GM19328 (cell line): ENCODE measurements around the gene FBRSL1.

Source experiments
- ATAC-seq: cut with Tn5 transposase; IDR thresholded peaks from one replicate; pipeline ENCODE4 v1.9.1; 2021; ENCODE audit warnings: mild to moderate bottlenecking, moderate library complexity; ENCODE audit not compliant: unreplicated experiment

Gene FBRSL1

DNA sequence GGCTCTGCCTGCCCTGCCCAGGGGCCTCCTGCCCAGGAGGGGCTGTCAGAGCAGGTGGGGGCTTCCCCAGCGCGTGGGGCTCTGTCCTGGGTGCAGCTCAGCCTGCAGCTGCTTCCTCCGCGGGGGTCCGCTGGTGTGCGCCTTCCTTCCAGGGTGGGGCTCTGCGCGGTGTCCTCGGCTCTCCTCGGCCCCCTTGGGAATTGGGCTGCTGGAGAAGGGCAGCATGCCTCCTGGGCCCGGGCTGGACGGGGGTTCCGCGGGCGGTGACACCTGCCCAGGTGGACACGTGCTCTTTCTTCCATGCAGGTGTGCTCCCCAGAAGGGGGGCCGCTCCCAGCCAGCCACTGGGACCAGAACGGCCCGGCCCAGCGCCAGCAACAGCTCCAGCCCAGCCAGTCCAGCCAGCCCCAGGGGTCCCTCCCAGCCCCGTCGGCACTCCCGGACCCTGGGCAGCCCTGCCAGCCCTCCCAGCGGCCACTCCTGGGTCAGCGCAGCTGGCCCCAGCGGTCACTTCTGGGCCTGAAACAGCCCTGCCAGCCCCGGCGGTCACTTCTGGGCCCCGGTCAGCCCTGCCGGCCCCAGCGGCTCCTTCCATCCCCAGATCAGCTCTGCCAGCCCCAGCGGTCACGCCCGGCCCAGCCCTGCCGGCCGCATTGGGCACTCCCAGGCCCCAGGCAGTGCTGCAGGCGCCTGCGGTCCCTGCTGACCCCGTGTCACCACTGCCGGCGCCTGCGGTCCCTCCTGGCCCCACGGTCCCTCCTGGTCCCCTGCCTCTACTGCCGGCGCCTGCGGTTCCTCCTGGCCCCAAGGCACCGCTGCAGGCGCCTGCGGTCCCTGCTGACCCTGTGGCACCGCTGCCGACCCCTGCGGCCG, 19.1 kb downstream of the FBRSL1 start:
- ATAC-seq: no peak

DNA sequence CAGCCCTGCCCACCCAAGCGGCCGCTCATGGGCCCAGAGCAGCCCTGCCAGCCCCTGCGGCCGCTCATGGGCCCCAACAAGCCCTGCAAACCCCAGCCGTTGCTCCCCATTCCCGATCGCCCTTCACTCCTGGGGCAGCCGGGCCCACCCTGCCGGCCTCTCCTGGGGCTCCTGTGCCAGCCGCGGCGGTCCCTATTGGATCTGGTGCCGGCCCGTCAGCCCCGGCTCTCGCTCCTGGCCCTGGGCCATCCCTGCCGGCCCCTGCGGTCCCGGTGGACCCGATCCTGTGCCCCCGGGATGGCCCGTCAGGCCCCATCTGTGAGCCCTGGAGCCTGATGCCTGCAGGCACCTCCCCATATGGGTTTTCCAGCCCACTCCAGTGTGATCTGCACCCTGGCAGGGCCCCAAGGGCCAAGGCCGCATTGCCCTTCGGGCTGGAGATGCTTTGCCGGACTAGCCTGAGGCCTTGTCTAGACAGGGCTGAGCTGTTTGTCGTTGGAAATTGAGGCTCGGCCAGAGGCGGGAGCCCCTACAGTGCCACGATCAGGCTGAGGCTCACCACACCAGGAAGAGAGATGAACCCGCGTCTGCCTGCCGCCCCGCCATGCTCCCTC, 20.3 kb downstream of the FBRSL1 start:
- ATAC-seq: no peak

DNA sequence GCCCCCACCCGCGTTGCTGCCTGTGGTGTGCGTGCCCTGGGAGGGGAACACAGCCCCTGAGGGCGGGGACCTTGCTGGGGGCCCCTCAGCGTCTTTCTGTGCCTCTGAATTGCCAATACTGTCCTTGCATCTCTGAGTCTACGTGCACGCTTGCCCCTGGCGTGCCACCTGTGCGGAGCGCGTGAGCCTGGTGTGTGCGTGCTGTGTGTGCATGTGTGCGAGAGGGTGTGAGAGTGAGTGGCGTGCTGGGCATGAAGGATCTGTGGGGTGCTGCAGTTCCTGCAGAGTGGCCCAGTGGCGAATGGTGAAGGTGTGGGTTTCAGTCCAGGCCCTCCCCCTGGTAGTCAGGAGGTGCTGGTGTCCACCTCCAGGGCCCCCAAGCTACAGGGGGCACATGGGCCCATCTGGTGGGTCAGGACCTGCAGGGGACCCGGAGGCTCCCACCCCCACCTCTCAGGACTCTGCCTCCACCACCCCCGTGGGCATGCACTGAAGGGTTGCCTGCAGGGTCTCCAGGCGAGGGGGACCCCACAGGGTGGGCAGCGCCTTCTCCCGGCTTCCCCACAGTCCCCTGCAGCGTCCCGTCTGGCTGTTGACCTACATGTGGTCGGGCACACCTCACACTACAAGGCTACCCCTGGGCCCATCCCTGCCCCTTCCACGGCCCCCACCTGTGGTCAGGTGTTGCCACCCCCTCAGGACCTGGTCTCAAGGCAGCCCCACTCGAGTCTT, 21.0 kb downstream of the FBRSL1 start:
- no peak for ATAC-seq

DNA sequence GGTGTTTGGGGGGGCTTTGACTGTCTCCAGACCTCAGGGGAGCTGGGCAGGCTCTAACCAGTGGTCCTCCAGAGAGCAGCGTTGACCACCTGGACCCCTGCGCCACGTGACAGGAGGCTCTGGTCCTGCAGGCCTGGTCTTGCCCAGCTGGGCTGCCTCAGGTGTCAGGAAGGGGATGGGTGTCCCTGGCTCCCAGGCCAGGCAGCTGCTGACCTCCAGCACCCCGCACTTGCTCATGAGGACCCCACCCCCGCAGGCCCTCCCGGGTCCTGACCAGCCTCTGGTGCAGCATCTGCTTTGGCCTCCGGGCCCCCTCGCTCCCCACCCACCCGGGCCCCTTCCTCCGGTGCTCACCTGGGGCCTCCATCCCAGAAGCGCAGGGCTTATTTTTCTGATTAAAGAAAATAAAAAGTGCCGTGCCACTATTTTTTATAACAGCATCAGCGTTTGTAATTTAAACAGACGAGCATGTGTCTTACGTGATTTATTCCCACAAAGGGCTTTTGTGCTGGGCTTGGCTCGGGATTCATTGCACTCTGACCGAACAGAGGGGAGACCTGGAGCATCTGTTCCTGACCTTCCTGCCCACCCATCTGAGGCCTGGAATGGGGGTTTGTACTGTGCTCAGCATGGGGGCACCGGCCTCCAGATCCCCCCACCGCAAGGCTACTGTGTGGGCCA, 21.7 kb downstream of the FBRSL1 start:
- ATAC-seq: no peak

DNA sequence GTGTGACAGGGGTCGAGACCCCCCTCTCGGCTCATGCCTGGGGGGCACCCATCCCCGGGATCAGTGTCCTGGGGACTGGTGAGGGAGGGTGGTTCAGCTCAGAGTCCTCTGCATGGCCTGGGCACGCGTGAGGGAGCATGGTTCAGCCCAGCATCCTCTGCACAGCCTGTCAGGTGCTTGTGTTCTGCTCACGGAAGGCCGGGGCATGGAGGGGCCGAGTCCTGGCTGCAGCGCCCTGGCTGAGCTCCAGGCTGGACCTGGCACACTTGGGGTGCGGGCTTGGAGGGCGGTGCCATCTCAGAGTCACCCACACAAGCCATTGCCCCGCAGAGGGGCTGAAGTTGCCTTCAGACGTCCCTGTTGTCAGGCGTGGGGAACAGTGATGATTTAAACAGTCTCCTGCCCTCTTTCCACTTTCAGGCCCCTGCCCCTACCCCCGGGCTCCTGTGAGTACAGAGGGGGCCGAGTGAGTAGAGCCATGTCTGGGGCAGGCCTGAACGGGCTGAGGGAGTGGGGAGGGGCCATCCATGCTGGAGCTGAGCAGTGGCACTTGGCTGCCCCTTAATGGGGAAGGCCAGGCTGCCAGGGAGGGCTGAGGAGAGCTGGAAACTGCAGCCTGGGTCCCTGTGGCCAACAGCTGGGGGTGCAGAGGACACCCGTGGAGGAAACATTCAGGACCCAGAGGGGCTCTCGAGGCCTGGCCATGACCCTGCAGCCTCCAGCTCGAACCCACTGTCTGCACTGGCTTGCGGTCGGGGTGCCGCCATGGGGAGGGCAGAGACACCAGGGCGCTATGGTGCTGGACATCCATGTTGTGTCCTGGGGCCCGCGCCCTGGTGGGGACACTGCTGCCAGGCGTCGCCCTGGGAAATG, 22.5 kb downstream of the FBRSL1 start:
- ATAC-seq: no peak

DNA sequence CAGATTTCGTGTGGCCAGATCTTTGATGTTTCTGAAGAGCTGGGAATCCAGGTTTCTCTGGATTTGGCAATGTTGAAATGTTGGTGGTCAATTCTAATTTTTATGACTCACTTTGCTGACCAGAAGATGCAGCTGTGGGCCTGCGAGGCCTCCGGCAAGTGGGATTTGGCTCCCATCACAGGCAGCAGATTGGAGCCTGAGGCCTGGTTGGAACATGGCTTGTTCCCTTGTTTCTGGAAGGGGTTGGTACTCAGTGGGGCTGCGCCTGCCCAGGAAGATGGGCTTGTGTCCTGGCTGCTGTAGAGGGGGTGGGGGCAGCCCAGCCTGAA, 23.1 kb downstream of the FBRSL1 start:
- ATAC-seq: no peak

DNA sequence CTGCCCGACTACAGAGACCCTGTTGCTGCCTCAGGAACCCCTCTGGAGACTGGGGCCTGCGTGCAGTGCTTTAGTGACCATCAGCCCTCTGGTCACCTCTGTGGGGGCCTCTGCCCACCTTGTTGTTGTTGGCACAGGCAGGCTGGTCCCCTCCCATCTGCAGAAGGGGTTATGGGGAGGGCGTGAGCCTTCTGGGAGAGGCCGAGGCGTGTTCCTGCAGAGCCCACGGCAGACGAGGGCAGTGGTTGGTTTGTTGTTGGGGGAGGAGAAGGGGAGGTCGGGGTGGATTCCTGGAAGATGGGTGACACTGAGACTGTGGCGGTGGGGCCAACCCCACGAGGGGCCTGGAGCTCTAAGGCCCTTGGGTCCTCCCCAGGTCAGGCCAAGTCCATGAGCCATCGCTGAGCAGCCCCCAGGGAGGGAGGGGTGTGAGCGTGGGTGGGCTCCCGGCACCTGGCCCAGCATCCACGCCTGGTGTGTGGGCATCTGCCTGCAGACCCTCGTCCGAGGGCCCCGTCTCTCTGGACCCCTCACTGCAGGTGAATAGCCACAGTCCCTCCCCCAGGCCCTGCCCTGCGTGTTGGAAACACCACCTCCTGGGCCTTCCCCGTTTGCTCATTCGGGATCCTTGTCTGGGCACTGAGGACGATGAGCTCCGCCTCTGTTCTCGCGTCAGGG, 23.6 kb downstream of the FBRSL1 start:
- no peak for ATAC-seq

DNA sequence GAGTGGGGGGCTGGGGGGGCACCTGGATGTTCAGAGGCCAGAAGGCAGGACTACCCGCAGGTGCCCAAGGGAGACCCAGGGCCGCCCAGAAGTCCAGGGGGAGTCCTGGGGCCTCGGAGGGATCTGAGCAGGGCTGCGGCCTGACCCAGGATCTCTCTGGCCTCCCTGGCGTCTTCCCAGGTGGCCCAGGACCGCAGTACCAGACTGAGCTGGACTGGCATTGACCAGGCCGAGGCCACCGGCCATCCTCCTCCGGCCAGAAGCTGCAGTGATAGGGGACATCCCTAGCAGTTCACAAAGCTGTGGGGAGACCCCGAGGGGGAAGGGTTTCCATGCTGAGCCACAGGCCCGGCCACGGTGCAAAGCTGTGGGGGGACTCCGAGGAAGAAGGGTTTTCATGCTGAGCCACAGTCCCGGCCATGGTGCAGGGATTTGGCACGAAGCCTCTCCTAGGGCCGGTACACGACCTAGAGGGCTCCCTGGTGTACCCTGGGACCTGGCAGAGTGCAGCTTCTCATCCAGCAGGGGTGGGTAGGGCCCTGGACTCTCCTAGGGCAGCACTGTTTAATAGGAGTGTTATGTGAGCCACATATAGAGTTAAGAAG, 24.4 kb downstream of the FBRSL1 start:
- no peak for ATAC-seq

DNA sequence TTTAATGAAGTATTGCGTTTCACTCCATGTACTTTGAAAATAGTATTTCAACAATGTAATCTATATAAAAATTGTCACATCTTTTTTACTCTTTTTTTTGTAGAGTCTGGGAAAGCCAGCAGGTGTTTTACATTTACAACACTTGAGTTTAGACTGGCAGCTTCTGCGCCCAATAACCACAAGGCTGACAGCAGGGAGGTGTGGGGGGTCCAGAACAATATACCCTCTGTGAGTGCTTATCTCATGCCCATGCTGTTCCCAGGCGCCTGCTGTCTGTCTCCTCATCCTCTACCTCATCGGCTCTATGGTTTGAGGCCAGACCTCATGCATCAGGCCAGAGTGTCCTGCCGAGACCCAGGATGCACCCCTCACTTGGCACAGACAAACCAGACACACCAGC, 24.9 kb downstream of the FBRSL1 start:
- ATAC-seq: no peak

DNA sequence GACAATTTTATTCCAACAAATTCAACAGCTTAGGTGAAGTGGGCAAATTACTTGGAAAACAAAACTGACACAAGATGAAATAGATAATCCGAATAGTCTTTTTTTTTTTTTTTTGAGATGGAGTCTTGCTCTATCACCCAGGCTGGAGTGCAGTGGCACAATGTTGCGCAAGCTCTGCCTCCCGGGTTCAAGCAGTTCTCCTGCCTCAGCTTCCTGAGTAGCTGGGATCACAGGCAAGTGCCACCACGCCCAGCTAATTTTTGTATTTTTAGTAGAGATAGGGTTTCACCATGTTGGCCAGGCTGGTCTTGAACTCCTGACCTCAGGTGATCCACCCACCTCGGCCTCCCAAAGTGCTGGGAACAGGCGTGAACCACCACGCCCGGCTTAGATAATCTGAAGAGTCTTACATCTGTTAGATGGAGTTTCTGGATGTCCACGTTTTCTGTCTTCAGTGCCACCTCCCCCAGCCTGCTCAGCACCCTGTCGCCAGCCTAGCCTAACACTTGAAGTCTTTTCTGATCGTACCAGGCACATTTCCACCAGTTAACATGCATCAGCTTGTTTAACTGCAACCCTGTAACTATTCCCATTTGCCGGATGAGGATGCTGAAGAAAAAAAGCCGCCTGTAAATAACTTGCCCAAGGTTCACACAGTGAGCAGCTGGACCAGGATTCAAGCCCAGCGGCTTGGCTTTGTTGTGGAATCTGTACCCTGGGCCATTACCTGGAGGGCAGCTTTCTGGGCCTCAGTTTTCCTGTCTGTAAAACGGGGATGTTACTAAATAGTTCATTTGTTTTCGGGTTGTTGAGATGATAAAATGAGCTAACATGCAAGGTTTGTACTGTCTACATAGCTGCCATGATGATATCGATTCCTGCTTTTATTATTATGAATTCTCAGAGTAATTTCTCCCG, 26.4 kb downstream of the FBRSL1 start:
- no peak for ATAC-seq

DNA sequence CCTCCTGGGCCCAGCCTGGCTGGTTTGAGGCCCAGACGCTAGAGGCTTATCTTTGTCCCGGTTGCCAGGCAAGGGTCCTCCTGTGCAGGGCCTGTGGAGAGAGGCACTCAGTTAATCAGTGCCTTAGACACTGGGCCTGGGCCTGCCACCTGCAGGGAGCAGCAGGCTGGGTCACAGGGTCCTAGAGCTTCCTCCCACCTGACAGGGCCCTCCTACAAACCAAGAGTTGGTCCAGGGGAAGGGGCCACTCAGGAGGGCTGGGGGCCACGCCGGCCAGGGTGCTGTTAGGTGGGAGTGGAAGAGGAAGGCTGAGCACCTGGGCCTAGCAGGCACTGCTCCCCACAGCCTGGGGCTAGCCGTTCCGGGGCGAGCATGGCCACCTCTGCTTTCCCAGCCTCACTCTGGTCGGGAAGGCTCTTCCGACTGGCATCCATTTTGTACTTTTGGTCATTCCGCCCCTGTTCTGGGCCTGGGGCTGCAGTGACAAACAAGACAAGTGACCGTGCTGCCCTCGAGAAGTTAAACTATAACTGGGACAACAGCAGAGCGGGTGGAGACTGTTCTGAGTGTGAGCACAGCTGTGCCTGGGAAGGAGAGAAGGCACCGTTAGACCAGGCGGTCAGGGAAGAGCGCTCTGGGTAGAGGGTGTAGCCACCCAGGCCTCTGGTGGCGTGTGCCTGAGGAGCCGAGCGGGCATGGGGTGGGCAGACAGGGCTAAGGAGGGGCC, 27.2 kb downstream of the FBRSL1 start:
- ATAC-seq: no peak

DNA sequence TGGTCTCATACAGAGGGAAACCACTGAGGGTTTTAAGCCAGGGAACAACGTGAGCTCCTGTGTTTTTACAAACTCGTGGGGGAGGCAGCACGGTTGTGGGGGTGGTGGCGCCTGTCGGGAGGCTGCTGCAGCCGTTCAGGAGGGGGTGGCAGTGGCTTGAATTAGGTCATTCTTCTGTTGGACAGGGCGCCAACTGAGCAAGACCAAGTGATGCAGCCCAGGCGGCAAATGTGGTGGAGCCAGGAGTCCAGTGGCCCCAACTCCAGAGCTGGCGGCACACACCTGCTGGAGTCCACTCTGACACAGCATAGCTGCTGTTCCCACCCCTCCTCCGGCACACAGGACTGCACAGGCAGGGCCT, 27.8 kb downstream of the FBRSL1 start:
- ATAC-seq: no peak

DNA sequence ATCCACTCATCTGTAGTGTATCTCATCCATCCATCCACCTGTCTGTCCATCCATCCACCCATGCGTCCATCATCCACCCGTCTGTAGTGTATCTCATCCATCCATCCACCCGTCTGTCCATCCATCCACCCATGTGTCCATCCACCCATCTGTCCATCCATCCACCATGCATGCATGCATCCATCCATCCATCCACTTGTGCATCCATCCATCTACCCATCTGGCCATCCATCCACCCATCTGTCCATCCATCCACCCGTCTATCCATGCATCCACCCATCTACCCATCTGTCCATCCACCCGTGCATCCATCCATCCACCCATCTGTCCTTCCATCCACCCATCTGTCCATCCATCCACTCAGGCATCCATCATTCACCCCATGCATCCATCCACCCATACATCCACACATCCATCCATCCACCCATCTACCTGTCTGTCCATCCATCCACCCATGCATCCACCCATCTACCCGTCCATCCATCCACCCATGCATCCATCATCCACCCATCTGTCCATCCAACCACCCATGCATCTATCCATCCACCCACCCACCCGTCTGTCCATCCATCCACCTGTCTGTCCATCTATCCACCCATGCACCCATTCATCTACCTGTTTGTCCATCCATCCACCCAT, 28.5 kb downstream of the FBRSL1 start:
- ATAC-seq: no peak

DNA sequence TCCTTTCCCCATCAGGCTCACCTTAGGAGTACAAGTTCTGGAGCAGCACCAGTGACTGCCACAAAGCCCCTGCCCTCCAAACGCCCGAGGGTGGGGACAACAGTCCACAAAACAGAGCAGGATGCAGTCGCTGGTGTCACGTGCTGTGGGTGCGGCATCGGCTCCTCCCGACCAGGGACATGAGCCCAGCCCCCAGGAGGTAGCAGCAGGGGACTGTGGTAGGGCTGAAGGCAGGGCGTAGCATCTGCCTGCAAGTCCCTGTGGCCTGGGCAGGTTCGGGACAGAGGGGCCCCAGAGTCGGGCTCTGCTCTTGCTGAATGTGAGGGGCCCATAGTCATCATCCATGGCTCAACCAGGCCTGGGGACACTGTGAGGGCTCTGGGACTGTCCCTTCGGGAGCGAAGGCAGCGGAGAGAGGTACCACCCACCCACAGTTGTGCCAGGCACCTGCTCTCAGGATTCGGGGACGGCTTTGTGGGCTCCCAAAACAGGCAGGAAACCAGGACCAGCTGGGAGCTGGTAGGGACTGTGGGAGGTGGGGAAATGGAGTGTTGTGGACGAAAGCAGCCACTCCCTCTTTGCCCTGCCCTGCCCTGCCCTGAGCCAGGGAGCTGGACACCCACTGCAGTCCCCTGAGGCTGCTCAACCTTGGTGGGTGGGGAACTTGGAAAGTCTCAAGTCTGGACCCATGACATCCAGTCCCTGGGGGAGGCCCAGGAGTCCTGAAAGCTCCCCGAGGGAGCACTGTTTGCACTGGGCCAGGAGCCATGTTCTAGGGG, 30.7 kb downstream of the FBRSL1 start:
- ATAC-seq: no peak

DNA sequence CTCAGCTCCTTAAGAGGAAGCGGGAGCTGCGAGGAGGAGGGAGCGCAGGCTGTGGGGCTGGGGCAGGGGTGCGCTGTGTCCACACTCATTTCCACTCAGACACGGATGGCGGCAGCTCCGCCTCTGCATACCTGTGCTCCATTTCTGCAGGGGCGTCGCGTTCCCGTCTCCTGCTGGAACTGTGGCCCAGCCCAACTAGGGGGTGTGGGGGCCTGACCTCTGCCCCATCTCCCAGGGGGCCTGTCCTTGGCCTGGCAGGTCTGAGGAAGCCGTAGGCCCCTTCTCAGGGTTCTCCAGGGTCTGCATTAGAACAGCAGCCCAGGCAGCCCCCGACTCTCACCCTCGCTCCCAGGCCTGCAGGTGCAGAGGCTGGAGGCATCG, 31.2 kb downstream of the FBRSL1 start:
- no peak for ATAC-seq

DNA sequence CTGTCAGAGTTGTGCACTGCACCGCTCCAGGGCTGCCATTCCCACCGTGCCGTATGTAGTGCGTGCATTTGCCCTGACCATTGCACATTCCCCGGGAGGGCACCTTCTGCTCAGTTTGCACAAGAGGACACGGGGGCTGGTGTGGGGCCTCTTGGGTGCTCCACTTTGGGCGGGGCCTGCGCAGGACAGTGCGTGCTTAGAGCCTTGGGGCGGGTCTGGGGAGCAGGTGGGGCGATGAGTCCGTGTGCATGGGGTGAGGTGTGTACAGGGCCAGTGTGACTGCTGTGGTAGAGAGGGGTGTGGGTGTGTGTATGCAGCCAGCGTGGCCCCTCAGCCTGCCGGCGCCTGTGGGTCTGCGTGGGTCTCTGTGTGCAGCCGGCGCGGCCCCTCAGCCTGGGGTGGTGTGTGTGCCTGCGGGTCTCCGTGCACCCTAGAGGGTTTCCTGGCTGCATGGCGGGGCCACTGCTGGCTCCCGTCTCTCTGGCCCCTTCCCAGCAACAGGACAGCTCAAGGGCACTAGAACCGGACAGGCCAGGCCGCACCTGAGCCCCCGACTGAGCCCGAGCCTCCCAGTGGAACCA, 31.9 kb downstream of the FBRSL1 start:
- no peak for ATAC-seq
